ENCODE results near the gene SLC16A11. TPM values are rescaled to one million over a fixed set of nuclear protein-coding genes. Genes with fewer than 3 reads are reported as not detected.
"Not testable (repeated sequence)": the region's sequence is repeated elsewhere in the genome, so short reads cannot be mapped to it uniquely, and the experiment has no call there.

Gene SLC16A11
- total and polyA plus RNA-seq, 10 donors: 0.51 to 3.9 (median 2.8) TPM; not detected in 1

DNA sequence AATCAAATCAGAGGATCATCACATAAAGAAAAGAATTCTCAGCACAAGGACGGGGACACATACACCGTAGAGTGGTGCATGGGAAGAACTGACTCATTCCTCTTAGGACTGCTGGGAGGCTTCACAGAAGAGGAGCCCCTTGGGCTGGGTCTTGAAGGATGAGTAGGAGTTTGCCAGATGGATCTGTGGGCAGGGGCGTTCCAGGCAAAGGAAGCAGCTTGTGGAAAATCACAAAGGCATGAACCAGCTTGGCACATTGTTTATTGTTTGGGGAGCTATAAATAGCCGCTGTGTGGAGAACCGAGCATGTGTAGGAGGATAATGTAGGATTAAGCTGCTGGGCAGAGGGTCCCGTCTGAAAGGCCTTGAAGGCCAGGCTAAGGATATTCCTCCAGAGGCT, 5.1 kb upstream of the SLC16A11 start:
- peaks cover 0 to 29% (median 4%) of the 10 kb centered on the region in 7 donors for H3K27me3 ChIP-seq (replicated peaks in 1 of 7)
- H3K4me3 ChIP-seq: no peak overlapping the region
- TF ChIP-seq POLR2AphosphoS5 (IDR thresholded peaks at IDR 0.05) (no peak), POLR2A (IDR thresholded peaks at IDR 0.05) (no peak)
- TF ChIP-seq, protein P1, sequence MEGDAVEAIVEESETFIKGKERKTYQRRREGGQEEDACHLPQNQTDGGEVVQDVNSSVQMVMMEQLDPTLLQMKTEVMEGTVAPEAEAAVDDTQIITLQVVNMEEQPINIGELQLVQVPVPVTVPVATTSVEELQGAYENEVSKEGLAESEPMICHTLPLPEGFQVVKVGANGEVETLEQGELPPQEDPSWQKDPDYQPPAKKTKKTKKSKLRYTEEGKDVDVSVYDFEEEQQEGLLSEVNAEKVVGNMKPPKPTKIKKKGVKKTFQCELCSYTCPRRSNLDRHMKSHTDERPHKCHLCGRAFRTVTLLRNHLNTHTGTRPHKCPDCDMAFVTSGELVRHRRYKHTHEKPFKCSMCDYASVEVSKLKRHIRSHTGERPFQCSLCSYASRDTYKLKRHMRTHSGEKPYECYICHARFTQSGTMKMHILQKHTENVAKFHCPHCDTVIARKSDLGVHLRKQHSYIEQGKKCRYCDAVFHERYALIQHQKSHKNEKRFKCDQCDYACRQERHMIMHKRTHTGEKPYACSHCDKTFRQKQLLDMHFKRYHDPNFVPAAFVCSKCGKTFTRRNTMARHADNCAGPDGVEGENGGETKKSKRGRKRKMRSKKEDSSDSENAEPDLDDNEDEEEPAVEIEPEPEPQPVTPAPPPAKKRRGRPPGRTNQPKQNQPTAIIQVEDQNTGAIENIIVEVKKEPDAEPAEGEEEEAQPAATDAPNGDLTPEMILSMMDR (IDR thresholded peaks at IDR 0.05 in 8 of 11, conservative IDR thresholded peaks at IDR 0.05 in 3 of 11): no peak
- H3K9me3 ChIP-seq: no peaks in the 10 kb centered on the region
- no peak overlapping the region for H3K27ac ChIP-seq
- peaks cover 2 to 40% (median 20%) of the 10 kb centered on the region in 6 donors for H3K4me1 ChIP-seq
- intact Hi-C loops (cut with DNase I; ENCODE audit: low total_unique reads): loop anchor here (10.0 kb wide), 1 partner anchor 256 kb away; the partner anchor contains the start of gene EIF5A
- DNase-seq: no peak
- 80 to 85% (median 82%) methylated on average over 6 of the region's 6 CpGs for WGBS, 5 donors
- H3K36me3 ChIP-seq: no peaks in the 10 kb centered on the region

DNA sequence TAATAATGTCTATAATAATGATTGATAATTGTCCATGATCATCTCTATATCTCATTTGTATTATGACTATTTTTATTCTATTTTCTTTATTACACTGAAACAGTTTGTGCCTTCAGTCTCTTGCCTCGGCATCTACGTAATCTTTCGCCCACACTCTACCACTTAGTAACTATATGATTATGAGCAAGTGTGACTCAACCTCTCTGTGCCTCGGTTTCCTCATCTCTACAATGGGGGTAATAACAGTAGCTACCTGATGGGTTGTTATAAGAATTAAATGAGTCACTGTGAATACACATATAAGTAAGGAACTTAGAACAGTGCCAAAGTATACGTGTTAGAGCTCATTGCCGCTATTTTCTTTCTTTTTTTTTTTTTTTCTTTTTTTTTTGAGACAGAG, 3.7 kb upstream of the SLC16A11 start:
- peaks cover 16 to 54% (median 34%) of the 10 kb centered on the region in 6 donors for H3K4me1 ChIP-seq
- peak overlapping the region in 2 of 8 donors; percentile 40 to 66 for H3K4me3 ChIP-seq
- H3K36me3 ChIP-seq: no peaks in the 10 kb centered on the region
- intact Hi-C loops (cut with DNase I; ENCODE audit: low total_unique reads): loop anchor here (10.0 kb wide), 1 partner anchor 257 kb away; the partner anchor contains the start of gene EIF5A
- H3K27me3 ChIP-seq (replicated peaks in 1 of 7): peaks cover 0 to 43% (median 18%) of the 10 kb centered on the region in 7 donors
- H3K27ac ChIP-seq: peak overlapping the region in 5 of 8 donors; percentile 49 to 89 (median 81)
- no peak for TF ChIP-seq POLR2A (IDR thresholded peaks at IDR 0.05)
- TF ChIP-seq, protein P1 (IDR thresholded peaks at IDR 0.05 in 8 of 11, conservative IDR thresholded peaks at IDR 0.05 in 3 of 11): no peak
- TF ChIP-seq POLR2AphosphoS5 (IDR thresholded peaks at IDR 0.05): no peak
- no peak for DNase-seq
- no peaks in the 10 kb centered on the region for H3K9me3 ChIP-seq
- 62 to 80% (median 80%) methylated on average over 6 of the region's 6 CpGs for WGBS, 5 donors

DNA sequence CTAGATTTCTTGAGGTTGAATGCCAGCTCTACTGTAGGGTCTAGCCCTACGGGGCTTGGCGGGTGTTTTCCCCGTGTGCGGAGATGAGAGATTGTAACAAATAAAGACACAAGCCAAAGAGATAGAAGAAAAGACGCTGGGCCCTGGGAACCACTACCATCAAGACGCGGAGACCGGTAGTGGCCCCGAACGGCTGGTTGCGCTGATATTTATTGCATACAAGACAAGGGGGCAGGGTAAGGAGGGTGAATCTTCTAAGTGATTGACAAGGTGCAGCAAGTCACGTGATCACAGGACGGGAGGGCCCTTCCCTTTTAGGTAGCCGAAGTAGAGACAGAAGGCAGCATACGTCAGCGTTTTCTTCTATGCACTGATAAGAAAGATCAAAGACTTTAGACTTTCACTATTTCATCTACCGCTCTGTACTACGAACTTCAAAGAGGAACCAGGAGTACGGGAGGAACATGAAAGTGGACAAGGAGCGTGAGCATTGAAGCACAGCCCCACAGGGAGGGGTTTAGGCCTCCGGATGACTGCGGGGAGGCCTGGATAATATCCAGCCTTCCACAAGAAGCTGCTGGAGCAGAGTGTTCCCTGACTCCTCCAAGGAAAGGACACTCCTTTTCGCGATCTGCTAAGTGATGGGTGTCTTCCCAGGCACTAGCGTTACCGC, 3.0 kb upstream of the SLC16A11 start:
- 13 to 17% (median 15%) methylated on average over 26 of the region's 26 CpGs for WGBS, 5 donors
- peak overlapping the region; percentile 2 to 89 (median 76) for H3K27ac ChIP-seq
- H3K27me3 ChIP-seq (replicated peaks in 1 of 7): peaks cover 0 to 50% (median 24%) of the 10 kb centered on the region in 7 donors
- not testable (repeated sequence) for H3K36me3 ChIP-seq, H3K9me3 ChIP-seq
- peak in 2 of 3 donors; percentile 34 to 79 for TF ChIP-seq POLR2AphosphoS5 (IDR thresholded peaks at IDR 0.05)
- intact Hi-C loops (cut with DNase I; ENCODE audit: low total_unique reads): loop anchor here (10.0 kb wide), 1 partner anchor 258 kb away; the partner anchor contains the start of gene EIF5A
- H3K4me3 ChIP-seq: peak overlapping the region in 6 of 8 donors; percentile 7 to 66 (median 33)
- peaks cover 20 to 55% (median 41%) of the 10 kb centered on the region in 6 donors for H3K4me1 ChIP-seq
- DNase-seq: peak; percentile 85

DNA sequence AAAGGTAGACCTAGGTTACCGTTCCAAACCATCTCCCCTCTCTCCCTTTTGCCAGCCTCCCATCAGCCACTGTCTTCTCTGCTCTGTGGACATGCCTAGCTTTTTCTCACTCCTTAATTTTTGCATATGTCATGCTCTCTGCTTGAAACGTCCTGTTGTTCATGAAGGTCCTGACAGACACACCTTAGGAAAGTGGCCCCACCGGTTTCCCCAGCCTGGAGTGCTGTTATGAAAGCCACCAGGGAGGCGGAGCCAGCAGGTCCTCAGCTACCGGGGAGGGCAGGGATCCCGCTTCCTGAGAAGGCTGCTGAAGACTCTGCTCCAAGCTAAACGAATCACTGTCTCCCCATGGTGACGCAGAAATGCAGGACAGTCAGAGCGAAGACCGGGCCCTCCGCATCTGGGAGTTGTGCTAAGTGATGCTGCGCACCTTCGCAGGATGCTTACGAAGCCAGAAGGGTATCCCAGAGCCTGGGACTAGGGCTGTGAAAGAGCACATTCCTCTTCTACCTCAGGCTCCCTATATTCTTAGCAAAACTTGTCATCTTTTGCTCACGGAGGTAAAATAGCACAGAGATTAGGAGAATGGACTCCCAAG, 2.3 kb upstream of the SLC16A11 start:
- Histone ChIP-seq H3K4me3 (peak overlapping the region in 6 of 8 donors; percentile 7 to 66 (median 33)), H3K27me3 (replicated peaks in 1 of 7) (peaks cover 0 to 54% (median 24%) of the 10 kb centered on the region in 7 donors), H3K9me3 (no peaks in the 10 kb centered on the region), H3K36me3 (no peaks in the 10 kb centered on the region), H3K27ac (peak overlapping the region; percentile 2 to 89 (median 76)), H3K4me1 (peaks cover 20 to 61% (median 42%) of the 10 kb centered on the region in 6 donors)
- TF ChIP-seq, protein P1 (IDR thresholded peaks at IDR 0.05 in 8 of 11, conservative IDR thresholded peaks at IDR 0.05 in 3 of 11): no peak
- TF ChIP-seq POLR2AphosphoS5 (IDR thresholded peaks at IDR 0.05) (no peak), POLR2A (IDR thresholded peaks at IDR 0.05) (no peak)
- DNase-seq: peak; percentile 83
- WGBS, 5 donors: 6 to 18% (median 14%) methylated on average over 15 of the region's 15 CpGs
- intact Hi-C loops (cut with DNase I; ENCODE audit: low total_unique reads): loop anchor here (10.0 kb wide), 1 partner anchor 259 kb away; the partner anchor contains the start of gene EIF5A
